GM13976 (cell line): Measurements from ENCODE around the gene AGAP3.

Experiments used
- DNase-seq: peaks from one replicate; pipeline ENCODE4 v3.0.0; 2012; ENCODE audit warnings: low spot score
- in situ Hi-C: fragments of 300-500 bp; cut with MboI; formaldehyde crosslinking; loops from one replicate; pipeline ENCODE4 v1.12.0; 2022; ENCODE audit warnings: low sequenced_read_pairs, mixed read lengths, inconsistent platforms; ENCODE audit not compliant: unreplicated experiment
- TF ChIP-seq, protein P1 (sequence below): IDR thresholded peaks from 2 replicates; pipeline ENCODE4 v1.5.1; 2012; ENCODE audit warnings: borderline replicate concordance, mild to moderate bottlenecking; ENCODE audit not compliant: insufficient read depth; ENCODE audit errors: extremely low read depth, missing control alignments, control extremely low read depth

AGAP3 gene

GRCh38 chr7:151078233-151079040 lies 7.8 kb upstream of the AGAP3 start:
- in situ Hi-C loops = no loop called here
- DNase-seq = no peak
- TF ChIP-seq, protein P1, sequence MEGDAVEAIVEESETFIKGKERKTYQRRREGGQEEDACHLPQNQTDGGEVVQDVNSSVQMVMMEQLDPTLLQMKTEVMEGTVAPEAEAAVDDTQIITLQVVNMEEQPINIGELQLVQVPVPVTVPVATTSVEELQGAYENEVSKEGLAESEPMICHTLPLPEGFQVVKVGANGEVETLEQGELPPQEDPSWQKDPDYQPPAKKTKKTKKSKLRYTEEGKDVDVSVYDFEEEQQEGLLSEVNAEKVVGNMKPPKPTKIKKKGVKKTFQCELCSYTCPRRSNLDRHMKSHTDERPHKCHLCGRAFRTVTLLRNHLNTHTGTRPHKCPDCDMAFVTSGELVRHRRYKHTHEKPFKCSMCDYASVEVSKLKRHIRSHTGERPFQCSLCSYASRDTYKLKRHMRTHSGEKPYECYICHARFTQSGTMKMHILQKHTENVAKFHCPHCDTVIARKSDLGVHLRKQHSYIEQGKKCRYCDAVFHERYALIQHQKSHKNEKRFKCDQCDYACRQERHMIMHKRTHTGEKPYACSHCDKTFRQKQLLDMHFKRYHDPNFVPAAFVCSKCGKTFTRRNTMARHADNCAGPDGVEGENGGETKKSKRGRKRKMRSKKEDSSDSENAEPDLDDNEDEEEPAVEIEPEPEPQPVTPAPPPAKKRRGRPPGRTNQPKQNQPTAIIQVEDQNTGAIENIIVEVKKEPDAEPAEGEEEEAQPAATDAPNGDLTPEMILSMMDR = no peak

DNA sequence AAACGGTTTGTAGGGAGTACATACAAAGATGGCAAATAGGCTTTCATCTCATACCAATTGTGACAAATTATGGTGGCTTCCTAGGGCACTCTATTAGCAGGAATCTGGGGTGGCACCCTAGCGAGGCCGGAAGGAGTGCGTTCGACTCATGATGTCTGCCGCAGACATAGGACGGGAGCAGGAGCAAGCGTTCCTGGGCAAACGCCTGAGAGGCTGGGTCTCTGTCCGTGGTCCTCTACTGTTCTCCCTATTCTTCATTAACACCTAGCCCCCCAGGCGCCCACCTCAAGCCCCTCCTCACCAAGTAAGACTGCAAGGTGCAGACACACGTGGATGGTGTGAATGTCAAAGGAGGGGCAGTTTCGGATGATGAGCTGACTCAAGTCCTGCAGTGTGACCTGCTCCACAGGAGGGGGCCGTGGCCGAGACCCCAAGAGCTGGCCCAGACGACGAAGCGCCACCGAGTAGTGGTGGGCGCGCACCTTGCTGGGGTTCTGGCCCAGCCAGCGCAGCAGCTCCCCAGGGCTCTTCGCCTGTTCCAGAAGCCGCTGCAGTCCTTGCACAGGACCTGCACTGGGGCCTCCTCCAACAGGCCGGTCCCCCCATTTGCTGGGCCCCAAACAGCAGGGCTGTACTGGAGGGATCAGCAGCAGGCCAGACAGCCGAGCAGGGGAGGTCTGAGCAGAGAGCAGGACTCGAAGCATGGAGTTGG lies 6.9 kb upstream of the AGAP3 start:
- DNase-seq = no peak
- TF ChIP-seq, protein P1 = no peak
- in situ Hi-C loops = no loop called here

GRCh38 chr7:151080067-151080521 lies 6.2 kb upstream of the AGAP3 start:
- in situ Hi-C loops = no loop called here
- DNase-seq = no peak
- TF ChIP-seq, protein P1 = no peak

DNA sequence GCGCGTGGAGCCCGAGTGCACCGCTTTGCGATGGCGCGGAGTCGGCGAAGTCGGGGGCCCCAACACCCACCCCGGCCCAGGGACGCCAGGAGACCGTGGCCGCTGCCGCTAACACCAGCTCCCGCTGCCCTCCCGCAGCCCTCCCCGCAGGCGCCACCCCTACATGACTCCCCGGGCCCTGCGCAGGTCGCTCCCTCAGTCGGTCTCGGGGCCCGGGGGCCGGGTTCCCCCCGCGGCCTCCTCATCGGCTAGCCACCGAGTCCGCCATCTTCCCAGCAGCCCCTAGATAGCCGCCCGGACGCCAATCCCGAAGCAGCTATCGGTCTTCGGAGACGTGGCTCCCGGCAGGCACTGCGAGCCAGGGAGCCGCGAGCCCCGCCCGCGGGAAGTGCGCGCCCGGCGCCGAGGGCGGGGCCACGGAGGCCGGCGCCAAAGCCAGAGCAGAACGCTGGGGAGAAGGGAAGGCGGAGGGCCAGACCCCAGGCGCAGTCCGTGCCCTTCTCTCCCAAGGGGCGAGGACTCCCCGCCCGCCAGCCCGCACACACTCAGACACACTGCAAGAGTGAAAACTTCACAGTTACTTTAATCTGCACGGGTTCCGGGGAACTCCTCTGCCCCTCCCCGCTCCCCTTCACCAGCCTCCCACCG lies 5.6 kb upstream of the AGAP3 start, which contains the start of gene FASTK:
TSS of gene FASTK (minus strand) at position 288 of the 648 bp plus-strand sequence. CDS start at position 245, 43 bp downstream.
- peak; percentile 98 for DNase-seq
- TF ChIP-seq, protein P1 = no peak
- in situ Hi-C loops = no loop called here

DNA sequence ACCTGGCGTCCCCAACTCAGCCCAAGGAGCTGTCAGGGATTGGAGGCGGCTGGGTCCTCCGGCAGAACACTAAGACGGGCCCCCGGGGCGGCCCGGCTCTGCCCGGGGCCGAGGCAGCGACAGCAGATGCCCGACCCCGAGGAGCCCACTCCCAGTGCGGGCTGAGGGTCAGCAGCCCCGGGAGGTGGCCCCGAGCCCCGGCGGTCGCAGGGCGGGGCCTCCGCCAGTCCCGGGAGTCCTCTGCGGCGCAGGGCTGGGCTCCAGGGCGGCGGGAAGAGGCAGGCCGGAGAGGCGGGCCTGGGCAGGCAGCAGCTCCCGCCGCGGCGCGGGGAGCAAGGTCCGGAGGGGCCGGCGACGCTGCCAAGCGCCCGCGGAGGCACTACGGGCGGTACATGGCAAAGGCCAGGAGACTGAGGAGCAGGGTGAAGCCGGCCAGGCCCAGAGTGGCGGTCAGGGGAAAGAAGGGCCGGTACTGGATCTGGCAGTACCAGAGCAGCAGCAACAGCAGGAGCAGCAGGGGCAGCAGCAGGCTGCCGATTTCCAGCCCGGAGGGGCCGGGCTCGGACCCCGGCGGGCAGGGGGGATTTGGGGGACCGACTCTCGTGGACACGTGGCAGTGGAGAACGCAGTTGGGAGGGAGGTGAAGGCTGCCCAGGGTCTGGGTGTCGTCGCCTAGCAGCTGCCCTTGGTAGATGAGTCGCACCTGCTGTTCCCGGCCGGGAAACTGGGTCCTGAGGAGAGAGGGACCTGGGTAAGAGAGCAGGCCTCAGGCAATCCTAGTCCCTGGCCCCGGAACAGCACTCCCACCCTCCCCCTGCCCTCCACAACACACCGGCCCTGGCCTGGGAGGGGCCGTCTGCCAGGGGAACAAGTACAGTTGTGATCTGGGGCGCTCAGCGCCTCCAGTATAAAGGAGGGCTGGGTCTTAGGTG lies 4.8 kb upstream of the AGAP3 start:
- TF ChIP-seq, protein P1 = no peak

More for the DNA sequence above, 4.8 kb upstream of the AGAP3 start:
- no peak for DNase-seq
- in situ Hi-C loops = no loop called here
